ENCODE measurements around the gene SDS. TPM values are rescaled to one million over a fixed set of nuclear protein-coding genes. Genes with fewer than 3 reads are reported as not detected.

SDS gene
- total RNA-seq, 1 experiment from 2014 or later = not detected

DNA sequence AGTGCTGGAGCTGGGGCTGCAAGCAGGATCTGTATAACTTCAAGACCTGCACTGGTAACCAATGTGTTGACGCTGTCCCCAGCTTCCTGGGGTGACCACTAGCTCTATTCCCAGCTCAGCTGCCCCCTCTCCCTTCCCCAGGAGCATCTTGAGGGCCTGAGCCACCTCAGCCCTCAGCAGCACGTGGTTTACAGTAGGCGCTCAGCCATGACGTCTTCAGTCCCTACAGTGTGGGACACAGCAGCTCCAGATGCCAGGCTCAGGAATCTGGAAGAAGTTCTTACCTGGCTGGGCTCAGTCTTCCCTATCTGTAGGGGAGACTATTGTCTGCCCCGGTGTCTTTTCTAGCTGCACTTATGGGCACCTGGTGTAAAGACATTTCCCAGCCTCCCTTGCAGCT, 8.6 kb downstream of the SDS start:
- Mint-ChIP-seq H3K9me3 (ENCODE audit: unreplicated experiment) (no peaks in the 10 kb centered on the region), H3K4me1 (ENCODE audit: insufficient read depth, unreplicated experiment) (no peaks in the 10 kb centered on the region), H3K27me3 (ENCODE audit: insufficient read depth, unreplicated experiment) (no peaks in the 10 kb centered on the region), H3K27ac (ENCODE audit: low read depth, unreplicated experiment) (no peak overlapping the region), H3K4me3 (ENCODE audit: unreplicated experiment) (no peak overlapping the region), H3K36me3 (ENCODE audit: insufficient read depth, unreplicated experiment) (peaks cover 6% of the 10 kb centered on the region)
- no peak for DNase-seq (ENCODE audit: unreplicated experiment)
- POLR2A ChIA-PET = interaction anchor here (0.6 kb wide), 2 partner anchors 12 to 36 kb away, joined by 3 read pairs; partner anchors contain the start of gene PLBD2
- intact Hi-C loops (cut with micrococcal nuclease) = no loop called here
- BruUV-seq (replicated peaks) = no TSS peak
- TF ChIP-seq, protein P1, sequence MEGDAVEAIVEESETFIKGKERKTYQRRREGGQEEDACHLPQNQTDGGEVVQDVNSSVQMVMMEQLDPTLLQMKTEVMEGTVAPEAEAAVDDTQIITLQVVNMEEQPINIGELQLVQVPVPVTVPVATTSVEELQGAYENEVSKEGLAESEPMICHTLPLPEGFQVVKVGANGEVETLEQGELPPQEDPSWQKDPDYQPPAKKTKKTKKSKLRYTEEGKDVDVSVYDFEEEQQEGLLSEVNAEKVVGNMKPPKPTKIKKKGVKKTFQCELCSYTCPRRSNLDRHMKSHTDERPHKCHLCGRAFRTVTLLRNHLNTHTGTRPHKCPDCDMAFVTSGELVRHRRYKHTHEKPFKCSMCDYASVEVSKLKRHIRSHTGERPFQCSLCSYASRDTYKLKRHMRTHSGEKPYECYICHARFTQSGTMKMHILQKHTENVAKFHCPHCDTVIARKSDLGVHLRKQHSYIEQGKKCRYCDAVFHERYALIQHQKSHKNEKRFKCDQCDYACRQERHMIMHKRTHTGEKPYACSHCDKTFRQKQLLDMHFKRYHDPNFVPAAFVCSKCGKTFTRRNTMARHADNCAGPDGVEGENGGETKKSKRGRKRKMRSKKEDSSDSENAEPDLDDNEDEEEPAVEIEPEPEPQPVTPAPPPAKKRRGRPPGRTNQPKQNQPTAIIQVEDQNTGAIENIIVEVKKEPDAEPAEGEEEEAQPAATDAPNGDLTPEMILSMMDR (IDR thresholded peaks at IDR 0.05; ENCODE audit: unreplicated experiment) = no peak
- CTCF ChIA-PET = no interaction called here

DNA sequence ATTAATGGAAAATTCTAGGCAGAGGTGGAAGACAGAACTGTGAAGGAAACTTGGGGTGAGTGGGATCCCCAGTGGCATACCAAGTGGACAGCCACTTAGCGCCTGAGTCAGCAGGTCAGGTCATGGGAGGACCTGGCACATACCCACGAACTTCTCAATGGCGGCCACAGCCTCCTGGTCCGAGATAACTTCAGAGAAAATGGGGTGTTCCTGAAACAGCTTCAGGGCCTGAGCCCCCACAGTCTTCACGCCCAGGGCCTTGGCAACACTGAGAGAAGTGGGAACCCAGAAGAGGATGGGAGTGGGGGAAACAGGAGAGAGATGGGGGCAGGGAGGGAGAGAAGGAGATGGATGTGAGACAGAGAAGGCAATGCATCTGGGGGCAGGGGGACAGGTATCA, 9.9 kb downstream of the SDS start:
- DNase-seq (ENCODE audit: unreplicated experiment) = no peak
- BruUV-seq (replicated peaks) = no TSS peak
- Mint-ChIP-seq H3K27me3 (ENCODE audit: insufficient read depth, unreplicated experiment) (no peaks in the 10 kb centered on the region), H3K27ac (ENCODE audit: low read depth, unreplicated experiment) (no peak overlapping the region), H3K4me1 (ENCODE audit: insufficient read depth, unreplicated experiment) (no peaks in the 10 kb centered on the region), H3K9me3 (ENCODE audit: unreplicated experiment) (no peaks in the 10 kb centered on the region), H3K4me3 (ENCODE audit: unreplicated experiment) (no peak overlapping the region), H3K36me3 (ENCODE audit: insufficient read depth, unreplicated experiment) (peaks cover 6% of the 10 kb centered on the region)
- TF ChIP-seq, protein P1 (IDR thresholded peaks at IDR 0.05; ENCODE audit: unreplicated experiment) = no peak
- CTCF ChIA-PET = interaction anchor here (0.6 kb wide), 1 partner anchor 856 kb away, joined by 3 read pairs; no protein-coding TSS in a partner anchor
- POLR2A ChIA-PET = no interaction called here
- intact Hi-C loops (cut with micrococcal nuclease) = no loop called here

DNA sequence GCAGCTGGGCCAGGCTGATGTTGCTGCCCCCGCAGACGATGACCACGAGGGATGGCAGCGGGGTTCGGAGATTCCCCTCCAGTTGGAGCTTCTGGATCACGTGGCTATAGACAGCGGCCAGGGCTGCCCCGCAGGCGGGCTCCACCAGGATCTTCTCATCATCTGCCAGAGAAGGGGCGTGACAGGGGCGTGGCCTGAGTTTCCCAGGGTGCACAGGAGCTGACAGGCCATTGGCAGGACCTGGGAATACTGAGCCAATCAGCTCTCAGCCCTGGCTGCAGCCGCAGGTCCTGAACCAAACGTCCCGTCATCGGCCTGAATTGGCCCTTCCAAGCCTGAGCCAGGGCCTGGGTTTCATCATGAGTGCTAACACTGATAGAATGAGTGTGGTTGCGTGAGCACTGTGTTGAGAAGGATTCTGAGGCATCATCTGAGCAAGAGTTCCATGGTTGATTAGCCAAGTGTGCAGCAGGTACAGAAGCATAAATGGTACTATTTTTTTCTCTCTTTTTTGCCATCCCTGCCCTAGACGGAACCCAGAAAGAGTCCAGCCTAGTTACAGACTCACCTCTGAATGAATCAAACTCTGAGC, 10.6 kb downstream of the SDS start:
- H3K4me3 Mint-ChIP-seq (ENCODE audit: unreplicated experiment) = no peak overlapping the region
- no peaks in the 10 kb centered on the region for H3K9me3 Mint-ChIP-seq (ENCODE audit: unreplicated experiment)
- intact Hi-C loops (cut with micrococcal nuclease) = no loop called here
- H3K4me1 Mint-ChIP-seq (ENCODE audit: insufficient read depth, unreplicated experiment) = no peaks in the 10 kb centered on the region
- ChIA-PET POLR2A (no interaction called here), CTCF (interaction anchor here (0.8 to 1.2 kb wide), 2 partner anchors 14 to 33 kb away, joined by 3 to 4 read pairs; no protein-coding TSS in a partner anchor)
- no peak overlapping the region for H3K27ac Mint-ChIP-seq (ENCODE audit: low read depth, unreplicated experiment)
- TF ChIP-seq, protein P1 (IDR thresholded peaks at IDR 0.05; ENCODE audit: unreplicated experiment) = no peak
- no peaks in the 10 kb centered on the region for H3K27me3 Mint-ChIP-seq (ENCODE audit: insufficient read depth, unreplicated experiment)
- DNase-seq (ENCODE audit: unreplicated experiment) = no peak
- no TSS peak for BruUV-seq (replicated peaks)
- peaks cover 6% of the 10 kb centered on the region for H3K36me3 Mint-ChIP-seq (ENCODE audit: insufficient read depth, unreplicated experiment)

GRCh38 chr12:113392520-113392919, 11.2 kb downstream of the SDS start:
- peaks cover 6% of the 10 kb centered on the region for H3K36me3 Mint-ChIP-seq (ENCODE audit: insufficient read depth, unreplicated experiment)
- intact Hi-C loops (cut with micrococcal nuclease) = no loop called here
- H3K27ac Mint-ChIP-seq (ENCODE audit: low read depth, unreplicated experiment) = no peak overlapping the region
- no peak for DNase-seq (ENCODE audit: unreplicated experiment)
- H3K4me3 Mint-ChIP-seq (ENCODE audit: unreplicated experiment) = no peak overlapping the region
- no peaks in the 10 kb centered on the region for H3K27me3 Mint-ChIP-seq (ENCODE audit: insufficient read depth, unreplicated experiment)
- no peaks in the 10 kb centered on the region for H3K9me3 Mint-ChIP-seq (ENCODE audit: unreplicated experiment)
- TF ChIP-seq, protein P1 (IDR thresholded peaks at IDR 0.05; ENCODE audit: unreplicated experiment) = no peak
- ChIA-PET POLR2A (no interaction called here), CTCF (interaction anchor here (1.2 kb wide), 1 partner anchor 14 kb away, joined by 4 read pairs; no protein-coding TSS in a partner anchor)
- BruUV-seq (replicated peaks) = no TSS peak
- no peaks in the 10 kb centered on the region for H3K4me1 Mint-ChIP-seq (ENCODE audit: insufficient read depth, unreplicated experiment)

All from MCF 10A (cell line).